ENCODE results near the gene NPL.

NPL gene

DNA sequence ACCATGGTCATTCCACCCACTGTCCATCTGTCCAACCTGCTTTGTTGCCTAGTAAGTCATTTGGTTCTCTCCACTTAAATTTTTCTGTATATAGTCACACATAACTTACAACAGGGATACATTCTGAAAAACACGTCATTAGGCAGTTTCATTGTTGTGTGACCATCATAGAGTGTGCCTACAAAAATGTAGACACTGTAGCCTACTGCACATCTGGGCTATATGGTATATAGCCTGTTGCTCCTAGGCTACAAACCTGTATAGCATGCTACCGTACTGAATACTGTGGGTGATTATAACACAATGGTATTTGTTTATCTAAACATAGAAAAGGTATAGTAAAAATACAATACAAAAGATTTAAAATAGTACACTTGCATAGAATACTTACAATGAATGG, 10.0 kb upstream of the NPL start:
- DNase-seq, result no peak

DNA sequence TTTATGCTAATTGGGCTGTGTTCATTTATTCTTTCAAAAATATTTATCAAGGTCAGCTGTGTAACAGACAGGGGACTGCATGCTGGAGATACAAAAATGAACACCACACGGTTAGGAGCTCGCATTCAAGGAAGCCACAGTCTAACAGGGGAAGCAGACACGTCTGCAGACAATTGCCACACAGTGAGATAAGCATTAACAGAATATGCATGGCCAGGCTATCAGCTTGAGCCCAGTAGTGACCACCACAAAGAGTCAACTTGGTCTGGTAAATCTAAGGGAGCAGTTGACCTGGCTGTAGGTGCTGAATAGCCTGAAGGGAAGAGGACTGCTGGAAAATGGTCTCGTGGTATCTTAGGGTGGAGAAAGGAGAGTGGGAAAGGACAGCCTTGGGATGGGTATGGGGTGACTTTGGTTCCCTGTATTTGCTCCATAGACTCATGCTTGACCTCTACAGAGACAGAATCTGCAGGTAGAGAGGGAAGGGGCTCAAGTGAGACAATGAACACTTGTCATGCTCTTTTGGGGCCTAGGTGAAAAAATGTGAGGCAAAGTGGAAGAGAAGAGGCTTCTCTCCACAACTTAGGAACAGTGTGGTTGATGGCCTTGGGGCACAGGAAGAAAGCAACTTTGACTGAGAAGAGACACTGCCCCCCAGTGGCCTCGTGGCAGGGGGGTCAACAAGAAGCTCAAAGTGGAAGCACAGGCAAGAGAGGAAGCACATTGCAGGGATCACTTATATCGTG, 7.6 kb upstream of the NPL start:
- peak; percentile 70 for DNase-seq

DNA sequence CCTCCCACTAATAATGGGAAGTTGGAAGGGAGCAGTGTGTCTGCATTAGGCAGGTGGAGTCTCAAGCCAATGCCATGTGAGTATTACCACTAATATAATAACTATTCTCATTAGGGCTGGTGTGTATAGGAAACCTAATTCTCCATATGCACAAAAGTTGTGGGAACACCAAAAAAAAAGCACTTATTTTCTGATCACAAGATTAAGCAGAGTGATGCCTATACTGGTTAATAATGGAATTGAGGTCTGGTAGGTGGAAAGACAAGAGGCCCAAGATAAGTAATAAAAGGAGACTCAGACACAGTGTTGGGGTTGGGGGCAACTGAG, 7.0 kb upstream of the NPL start:
- no peak for DNase-seq

DNA sequence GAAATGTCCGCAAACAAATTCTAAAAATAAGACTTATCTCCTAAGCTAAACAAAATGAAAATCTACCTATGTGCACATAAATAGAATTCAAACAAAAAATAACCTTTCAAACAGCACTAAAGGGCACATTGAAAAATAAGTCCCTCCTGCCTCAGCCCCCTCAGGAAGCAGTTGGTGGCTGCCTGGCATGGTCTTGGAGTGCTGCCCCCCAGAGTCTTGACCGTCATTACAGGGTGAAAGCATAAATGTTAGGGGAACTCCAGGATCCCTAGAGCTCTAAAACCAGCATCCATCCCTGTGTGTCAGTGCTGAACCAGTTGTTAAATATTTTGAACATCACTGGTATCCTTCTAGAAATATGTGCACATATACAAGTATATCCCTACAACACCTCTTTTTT, 6.5 kb upstream of the NPL start:
- no peak for DNase-seq

DNA sequence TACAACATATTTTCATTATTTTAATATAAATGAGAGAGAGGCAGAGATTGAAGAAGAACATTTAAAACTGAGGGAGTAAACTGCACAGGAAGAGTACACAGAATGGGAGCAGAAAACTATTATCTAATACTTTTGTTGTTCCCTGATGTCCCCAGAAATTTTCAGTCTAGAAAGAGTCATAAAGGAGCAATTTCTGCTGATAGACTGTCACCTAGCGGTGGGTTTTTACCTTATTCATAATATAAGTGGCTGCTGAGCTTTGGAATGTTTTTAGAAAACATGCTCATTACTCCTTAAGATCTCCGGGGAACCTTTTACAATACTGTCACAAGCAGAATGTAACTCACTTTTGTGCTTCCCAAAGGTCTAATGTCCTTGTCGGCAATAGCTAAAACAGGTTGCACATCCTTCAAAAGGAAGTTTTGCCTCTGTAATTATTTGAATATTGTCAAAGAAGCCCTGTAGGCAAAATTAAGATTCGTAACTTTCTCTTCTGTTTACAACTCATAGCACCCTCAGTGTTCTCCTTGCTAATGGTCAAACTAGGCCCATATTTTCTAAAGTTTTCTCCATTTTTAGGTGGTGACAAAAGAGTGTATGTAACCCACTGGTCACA, 4.9 kb upstream of the NPL start:
- DNase-seq, result peak; percentile 67

DNA sequence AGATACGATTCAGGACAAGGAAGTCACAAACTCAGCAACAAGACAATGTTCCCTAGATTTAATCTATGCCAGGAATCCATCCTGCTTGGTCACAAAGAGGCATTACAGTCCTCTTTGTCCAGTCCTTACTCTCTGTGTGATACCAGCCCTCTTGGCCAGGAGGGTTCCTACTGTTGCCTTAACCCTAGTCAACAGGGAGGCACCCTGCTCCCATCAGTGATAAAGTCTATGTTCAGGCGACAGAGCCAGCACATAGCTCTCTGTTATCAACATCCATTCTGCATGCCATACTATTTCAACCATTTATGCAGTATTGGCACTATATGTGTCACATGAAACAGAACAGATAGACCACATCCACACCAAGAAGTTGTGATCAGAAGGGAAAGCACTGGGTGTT, 4.4 kb upstream of the NPL start:
- no peak for DNase-seq

DNA sequence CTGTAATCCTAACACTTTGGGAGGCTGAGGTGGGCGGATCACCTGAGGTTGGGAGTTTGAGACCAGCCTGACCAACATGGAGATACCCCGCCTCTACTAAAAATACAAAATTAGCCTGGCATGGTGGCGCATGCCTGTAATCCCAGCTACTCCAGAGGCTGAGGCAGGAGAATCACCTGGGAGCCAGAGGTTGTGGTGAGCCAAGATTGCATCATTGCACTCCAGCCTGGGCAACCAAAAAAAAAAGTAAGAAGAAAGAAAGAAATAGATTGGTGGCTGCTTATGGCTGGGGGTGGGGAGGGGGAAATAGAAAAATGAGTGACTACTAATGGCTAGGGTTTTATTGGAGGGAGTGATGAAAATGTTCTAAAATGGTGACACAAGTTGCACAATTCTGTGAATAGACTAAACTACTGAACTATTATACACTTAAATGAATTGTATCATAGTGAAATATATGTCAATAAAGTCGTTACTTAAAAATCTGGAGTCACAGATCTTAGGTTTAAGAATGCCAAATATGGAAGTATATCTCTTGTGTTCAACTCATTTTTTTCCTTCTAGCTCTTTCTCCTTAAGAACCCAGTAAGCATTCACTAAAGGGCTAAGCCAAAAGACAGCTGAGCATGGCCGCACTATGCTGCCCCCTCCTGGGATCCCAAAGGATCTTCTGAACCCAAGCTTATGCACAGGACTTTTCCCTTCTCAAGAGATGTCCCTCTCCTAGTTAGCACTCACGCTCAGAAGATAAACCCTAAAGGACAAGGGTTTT, 3.2 kb upstream of the NPL start:
- DNase-seq, result peak; percentile 44

DNA sequence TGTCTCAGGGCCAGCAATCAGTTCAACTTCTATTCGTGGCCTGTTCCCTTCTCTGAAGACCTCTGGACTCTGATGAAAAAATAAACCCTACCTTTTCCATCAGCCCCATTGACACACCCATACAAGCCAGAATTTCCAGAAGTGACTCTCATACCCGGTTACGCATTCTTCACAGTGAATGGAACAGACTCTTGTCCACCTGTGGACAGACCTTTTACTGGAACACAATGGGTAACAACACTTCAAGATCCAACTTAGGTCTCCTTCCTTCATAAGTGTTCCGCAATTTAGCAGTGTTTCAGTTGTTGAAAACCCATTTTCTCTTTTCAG, 2.6 kb upstream of the NPL start:
- DNase-seq, result no peak

DNA sequence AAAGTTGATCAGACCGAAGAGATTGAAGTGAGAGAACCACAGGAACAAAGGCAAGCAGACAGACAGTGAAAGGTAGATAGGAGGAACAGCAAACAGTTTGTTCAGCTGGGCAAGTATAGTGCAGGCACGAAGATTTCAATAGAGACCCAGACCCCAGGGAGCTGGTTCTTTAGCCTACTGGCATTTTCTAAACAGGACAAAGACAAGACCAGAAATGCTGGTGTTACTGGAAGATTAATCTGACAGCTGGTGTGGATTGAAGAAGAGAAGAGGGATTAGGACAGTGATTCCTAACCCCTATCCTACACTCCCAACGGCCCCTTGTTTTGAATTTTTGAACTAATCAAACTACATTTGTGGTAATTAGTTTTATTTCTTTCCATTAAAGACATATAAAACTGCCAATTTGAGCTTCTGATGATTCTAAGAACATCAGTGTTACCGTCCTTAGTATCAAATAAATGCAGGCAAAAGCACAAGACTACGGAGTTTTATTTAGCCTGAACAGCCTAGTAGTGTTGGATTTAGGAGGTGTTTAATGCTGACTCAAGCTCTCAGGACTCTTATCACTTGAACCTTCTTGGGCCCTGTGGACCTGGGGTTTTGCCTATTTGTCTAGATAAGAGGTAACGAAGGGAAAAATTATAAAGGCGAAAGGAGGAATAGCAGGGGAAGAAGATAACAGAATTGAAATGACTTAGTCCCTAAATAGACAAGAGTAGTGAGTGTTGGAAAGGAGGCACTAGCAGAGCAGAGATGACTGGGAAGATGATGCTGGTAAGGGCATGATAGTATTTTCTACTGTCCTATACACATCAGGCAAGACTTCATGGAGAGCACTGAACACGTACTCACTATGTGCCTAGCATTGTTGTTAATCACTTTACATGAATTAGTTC, 2.0 kb downstream of the NPL start:
- no peak for DNase-seq

DNA sequence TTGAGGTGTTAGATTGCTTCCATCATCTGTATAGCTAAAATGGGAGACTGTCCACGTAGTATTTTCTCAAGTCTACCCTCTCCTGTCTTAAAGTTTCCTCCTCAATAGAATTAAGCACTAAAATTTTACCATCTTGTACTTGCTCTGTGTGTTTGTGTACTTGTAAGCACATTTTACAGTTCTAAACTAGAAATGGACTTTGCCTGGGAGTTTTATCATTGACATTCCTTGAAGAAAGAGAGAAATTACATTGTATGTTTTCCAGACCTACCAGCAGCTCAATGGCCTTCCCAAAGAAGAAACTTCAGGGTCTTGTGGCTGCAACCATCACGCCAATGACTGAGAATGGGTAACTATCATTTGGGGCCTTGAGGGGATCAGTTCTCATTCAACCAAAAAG, 4.5 kb downstream of the NPL start:
- no peak for DNase-seq

DNA sequence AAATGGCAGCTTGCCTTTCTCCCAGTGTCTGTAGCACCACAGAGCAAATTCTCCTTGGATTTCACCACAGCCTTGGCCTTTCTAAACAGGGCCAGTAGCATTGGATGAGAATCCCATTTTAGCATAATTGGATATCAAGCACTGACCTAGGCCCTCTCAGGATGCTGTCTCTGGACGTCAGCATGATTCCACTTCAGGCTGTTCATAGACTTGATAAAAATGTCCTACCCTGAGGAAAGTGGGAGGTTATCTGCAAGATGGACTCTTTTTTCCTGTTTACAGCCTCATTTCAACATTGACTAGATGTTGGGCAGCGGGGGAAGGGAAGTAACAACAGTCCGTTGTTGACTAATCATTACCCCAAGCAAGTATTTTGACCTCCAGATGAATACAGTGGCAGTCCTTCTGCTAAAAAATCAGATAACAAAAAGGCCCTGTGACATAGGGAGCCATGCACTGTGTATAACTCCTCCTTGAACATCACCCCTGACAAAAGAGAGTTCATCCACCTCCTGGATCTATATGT, 5.2 kb downstream of the NPL start:
- DNase-seq, result no peak

DNA sequence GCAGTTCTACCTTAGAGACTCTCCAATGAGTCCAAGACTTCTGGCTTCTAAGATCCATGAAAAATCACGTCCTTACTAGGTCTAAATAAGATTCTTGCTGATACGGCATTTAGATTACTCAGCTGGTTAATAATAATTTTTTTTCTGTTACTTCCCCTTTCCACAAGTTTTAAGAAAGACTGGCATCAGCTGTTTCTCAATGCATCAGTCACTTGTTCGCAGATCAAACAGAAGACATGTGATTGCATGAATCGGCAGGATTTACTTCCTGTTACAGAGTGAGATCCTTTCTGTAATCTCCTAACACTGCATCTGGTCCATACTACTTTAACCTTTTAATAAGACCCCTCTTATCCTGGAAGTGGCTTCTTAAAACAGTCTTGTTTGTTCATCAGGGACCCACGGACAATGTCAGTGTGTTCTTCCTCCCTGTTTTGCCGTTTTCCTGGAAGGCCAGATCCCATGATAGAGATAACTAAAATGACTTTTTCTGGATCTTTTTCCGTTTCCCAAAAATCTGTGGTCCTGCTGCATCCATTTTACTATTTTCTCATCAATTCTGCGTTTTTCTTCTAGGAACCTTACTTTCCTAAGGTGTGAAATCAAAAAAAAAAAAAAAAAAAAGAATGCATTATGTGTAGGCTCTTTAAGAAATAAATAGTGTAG, 6.1 kb downstream of the NPL start:
- DNase-seq, result peak; percentile 14

DNA sequence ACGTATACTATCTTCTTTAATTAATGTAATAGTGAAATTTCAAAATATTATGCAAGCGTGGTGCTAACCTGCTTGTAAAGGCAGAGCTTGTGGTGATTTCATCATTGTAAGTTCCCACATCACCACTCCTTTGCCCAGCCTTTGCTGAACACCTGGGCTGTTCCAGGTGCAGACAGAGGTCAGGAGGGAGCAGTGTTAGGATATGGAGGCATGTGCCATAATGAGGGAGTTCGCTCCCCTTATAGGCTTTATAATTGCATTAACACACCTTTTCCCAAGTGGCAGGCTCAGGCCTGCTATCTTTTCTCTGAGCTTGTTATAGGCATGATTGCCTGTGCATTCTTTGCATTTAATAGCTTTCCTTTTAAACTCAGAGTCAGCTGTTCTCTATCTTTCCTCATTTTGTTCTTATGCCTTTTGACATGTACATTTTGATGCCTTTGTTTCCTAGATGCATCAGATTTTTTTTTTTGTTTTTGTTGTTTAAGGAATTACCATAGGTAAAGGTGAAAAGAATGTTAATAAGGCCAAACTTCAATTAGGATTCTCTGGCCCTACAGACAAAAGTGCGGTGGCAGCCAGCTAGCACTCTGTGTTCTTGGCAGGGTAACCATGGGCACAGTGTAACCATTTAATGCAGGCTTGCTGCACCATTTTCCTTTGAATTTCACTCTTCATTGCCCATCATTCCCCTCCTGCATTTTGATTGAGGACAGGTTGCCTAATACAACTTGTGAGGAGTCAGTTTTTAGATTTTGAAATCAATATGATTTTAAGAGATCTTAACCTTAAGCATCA, 12.6 kb downstream of the NPL start:
- no peak for DNase-seq

DNA sequence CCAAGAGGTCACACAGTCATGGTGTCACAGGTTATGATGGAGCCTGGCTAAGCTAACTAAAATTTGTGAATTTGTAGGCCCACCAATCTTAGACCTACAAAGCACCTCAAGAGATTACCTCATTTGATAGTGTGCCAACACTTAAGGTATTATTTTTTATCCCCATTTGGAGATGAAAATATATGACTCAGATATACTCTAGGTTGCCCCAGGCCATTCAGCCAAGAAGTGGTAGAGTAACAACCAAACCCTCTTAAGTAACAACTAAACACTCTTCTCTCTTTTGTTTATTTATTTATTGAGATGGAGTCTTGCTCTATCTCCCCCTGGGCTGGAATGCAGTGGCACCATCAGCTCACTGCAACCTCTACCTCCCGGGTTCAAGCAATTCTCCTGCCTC, 14.3 kb downstream of the NPL start:
- DNase-seq, result no peak

DNA sequence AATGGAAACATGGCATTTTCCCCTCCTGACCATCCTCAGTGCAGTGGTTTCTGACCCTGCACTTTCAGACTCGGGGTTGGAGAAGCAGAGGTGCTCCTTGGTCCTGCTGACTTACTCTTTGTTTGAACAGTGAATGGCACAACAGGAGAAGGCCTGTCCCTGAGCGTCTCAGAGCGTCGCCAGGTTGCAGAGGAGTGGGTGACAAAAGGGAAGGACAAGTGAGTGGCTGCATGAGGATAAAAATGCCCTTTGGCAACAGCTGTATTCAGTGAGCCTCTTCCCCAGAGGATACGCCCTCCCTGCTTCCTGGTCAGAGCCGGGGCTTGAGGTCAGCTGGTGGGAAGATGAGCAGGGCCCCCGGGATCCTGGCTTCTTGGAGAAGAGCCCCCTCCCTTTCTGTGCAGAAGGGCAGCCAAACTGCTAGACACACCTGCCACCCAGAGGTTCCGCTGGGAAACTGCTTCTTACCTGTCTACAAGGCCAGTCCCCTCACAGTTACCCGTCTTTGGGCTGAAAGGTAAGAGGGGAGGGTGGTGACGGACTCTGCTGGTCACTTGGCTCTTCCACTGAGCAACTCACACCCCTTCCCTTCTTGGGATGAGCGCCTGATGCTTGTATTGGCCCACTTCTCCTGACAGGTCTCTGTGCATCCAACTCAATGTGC, 16.6 kb downstream of the NPL start:
- no peak for DNase-seq

DNA sequence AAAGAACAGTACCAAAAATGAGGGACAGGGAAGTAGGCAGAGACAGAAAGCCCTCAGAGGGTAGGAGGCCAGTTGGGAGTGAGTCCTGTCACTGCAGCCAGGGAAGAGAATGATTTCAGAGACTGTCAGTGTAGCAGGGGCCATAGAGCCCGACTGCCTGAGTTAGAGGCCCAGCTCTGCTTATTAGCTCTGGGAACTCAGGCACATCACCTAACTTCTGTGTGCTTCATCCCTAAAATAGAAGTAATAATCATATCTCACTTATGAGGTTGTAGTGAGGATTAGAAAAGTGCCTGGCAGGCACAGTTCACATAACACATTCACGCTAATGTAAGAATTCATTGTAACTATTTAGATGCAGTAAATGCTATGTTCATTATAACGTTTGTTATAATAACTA, 18.3 kb downstream of the NPL start:
- DNase-seq, result no peak

DNA sequence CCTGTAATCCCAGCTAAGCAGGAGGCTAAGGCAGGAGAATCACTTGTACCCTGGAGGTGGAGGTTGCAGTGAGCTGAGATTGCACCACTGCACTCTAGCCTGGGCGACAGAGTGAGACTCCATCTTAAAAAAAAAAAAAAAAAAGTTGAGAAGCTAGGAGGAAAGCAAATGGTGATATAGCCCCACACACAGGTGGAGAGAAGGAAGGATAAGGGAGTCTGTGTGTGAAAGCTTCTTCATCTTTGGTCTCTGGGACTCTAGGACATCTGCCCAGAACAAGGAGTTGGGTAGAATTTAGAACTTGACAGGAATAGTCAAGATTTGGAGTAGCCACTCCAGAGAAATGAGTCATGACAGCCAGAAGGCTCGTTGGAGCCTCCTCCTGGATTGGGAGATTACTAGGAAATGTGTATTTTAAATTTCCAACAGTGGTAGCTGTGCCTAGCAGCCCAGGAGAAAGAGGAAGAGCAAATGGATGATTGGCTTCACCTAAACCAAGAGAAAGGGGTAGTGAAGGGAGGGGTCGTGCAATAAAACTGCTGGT, 19.9 kb downstream of the NPL start:
- DNase-seq, result no peak

DNA sequence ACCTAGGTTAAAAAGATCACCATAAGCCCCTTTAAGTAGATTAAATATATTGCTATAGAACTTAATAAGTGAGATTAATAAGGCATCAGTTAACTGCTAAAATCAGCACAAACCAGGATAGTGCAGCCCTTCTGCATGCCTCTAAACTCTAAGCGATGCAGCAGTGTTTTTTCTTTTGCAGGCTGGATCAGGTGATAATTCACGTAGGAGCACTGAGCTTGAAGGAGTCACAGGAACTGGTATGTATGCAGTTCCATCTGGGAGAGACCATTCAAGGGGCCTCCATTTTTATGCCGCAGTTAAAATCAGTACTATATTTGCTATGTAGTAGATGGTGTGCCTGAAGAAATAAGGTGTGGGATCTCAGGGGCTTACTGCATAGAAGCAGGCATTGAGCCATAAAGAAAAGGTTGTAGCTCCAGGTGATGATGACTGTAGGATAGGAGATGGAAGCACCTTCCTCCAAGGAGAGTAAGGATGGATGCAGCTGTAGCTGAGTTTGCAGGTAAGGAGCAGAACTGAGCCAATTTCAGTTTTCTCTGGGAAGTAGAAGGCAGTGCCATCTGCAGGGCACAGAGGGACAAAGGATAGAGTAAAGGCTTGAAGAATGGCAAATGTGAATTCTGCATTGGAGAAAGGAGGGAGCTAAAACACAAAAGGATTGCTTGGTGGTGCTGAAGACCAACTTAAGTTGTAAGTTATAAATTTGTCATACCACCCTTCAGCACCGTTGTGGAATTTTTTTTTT, 22.6 kb downstream of the NPL start:
- DNase-seq, result no peak

DNA sequence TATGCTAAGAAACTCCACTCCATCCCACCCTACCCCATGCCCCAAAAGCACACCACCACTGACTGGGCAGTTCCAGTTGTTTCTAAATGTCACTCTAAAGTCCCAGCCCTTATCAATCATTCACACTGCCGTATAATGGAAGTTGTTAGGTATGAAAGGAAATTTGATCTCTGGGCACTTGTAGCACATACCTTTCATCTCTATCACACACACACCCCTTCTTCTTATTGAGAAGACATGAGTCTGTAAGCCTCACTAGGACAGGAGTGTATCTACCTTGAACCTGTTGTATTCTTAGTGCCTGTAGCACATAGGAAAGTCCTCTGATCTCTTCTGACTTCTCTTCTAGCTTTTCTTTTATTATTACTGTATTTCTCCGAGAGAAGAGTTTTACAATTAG, 27.3 kb downstream of the NPL start:
- no peak for DNase-seq

DNA sequence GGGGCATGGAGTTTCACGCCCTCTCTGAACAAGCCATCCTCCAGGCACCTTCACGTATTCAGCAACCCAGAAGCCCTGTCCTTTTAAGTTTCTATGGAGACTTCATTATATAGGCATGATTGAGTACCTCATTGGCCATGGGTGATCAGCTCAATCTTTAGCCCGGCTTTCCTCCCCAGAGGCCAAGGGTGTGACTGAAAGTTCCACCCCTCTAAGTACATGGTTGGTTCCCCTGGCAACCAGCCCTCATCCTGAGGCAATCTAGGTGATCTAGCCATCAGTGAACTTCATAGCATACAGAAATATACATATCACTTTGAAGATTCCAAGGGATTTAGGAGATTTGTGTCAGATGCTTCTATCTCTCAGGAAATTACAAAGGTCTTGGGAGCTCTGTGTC, 28.2 kb downstream of the NPL start:
- no peak for DNase-seq
